DND-41 (cell line): ENCODE results near the gene FAM193B.

Source experiments
- ATAC-seq: fragments of 200-7000 bp; cut with Tn5 transposase; 3 replicates; pipeline ENCODE4 v1.9.1; 2021; ENCODE audit warnings: low read depth; ENCODE audit not compliant: insufficient read depth
- DNase-seq: peaks from one replicate; pipeline ENCODE4 v3.0.0-alpha.2; 2020
- H2AFZ ChIP-seq: 2 replicates; pipeline ENCODE4 v1.6.0; 2012; ENCODE audit warnings: low read depth, low read length
- H3K27ac ChIP-seq: 2 replicates; pipeline ENCODE4 v1.5.1; 2012; ENCODE audit warnings: low read length, inconsistent platforms
- H3K27me3 ChIP-seq: fragments of 200-600 bp; sonication (generic); 2 replicates; pipeline ENCODE4 v1.6.0; 2012; ENCODE audit warnings: low read length, mild to moderate bottlenecking, inconsistent platforms; ENCODE audit not compliant: insufficient read depth, poor library complexity
- H3K36me3 ChIP-seq: 2 replicates; pipeline ENCODE4 v1.5.1; 2012; ENCODE audit warnings: low read length, inconsistent platforms; ENCODE audit not compliant: insufficient read depth
- H3K4me1 ChIP-seq: 2 replicates; pipeline ENCODE4 v1.5.1; 2012; ENCODE audit warnings: mild to moderate bottlenecking, low read length; ENCODE audit not compliant: insufficient read depth
- H3K4me2 ChIP-seq: 2 replicates; pipeline ENCODE4 v1.6.0; 2012; ENCODE audit warnings: mild to moderate bottlenecking, moderate library complexity, low read length, inconsistent platforms; ENCODE audit not compliant: insufficient read depth
- H3K4me3 ChIP-seq, 2 experiments: fragments of 200-600 bp in 1 of 2; shearing (Covaris generic) in 1 of 2; 2 replicates each; pipeline ENCODE4 v1.5.1; 2012 to 2016; ENCODE audit warnings: inconsistent platforms in 2 of 2, low read length in 2 of 2, mild to moderate bottlenecking in 2 of 2, low read depth in 1 of 2, moderate library complexity in 1 of 2
- H3K79me2 ChIP-seq: 2 replicates; pipeline ENCODE4 v1.6.0; 2012; ENCODE audit warnings: low read length, inconsistent platforms; ENCODE audit not compliant: insufficient read depth
- H3K9ac ChIP-seq: 2 replicates; pipeline ENCODE4 v1.6.0; 2012; ENCODE audit warnings: low read depth, mild to moderate bottlenecking, inconsistent platforms, low read length, moderate library complexity
- H3K9me3 ChIP-seq: 2 replicates; pipeline ENCODE4 v1.5.1; 2012; ENCODE audit warnings: low read length, moderate library complexity, mild to moderate bottlenecking, inconsistent platforms; ENCODE audit not compliant: insufficient read depth, severe bottlenecking
- H4K20me1 ChIP-seq: 2 replicates; pipeline ENCODE4 v1.6.0; 2012; ENCODE audit warnings: low read length; ENCODE audit not compliant: insufficient read depth
- EZH2 ChIP-seq: IDR thresholded peaks from 3 replicates; pipeline ENCODE4 v1.6.1; 2012; ENCODE audit warnings: borderline replicate concordance, low read depth, mild to moderate bottlenecking, moderate library complexity, low read length, inconsistent platforms; ENCODE audit not compliant: severe bottlenecking
- TF ChIP-seq, protein P1 (sequence below): IDR thresholded peaks from 2 replicates; pipeline ENCODE4 v1.5.1; 2012; ENCODE audit warnings: borderline replicate concordance, low read length, moderate library complexity, mild to moderate bottlenecking; ENCODE audit not compliant: poor library complexity, severe bottlenecking; ENCODE audit errors: extremely low read depth

FAM193B gene

DNA sequence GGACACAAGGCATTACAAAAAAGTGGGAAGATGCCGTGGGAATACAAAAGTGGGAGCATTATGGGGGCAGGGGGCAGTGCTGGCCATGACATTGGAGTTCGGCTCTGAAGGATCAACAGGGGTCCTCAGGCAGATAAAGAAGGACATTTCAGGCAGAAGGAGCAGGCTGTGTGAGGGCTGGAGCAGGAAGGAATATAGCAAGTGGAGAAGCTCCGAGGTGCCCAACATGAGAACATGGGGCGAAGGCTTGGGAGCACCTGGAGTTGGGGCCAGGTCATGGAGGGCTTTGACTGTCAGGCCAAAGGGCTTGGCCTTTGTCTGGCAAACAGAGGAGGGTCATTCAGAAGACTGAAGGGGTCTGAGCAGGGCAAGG lies 48.1 kb upstream of the FAM193B start:
- no peaks in the 10 kb centered on the region for H3K27me3 ChIP-seq
- peaks cover 29% of the 10 kb centered on the region for H3K4me1 ChIP-seq
- H3K9ac ChIP-seq = no peak overlapping the region
- ATAC-seq (no peak), DNase-seq (no peak)
- H3K27ac ChIP-seq = no peak overlapping the region
- TF ChIP-seq, protein P1, sequence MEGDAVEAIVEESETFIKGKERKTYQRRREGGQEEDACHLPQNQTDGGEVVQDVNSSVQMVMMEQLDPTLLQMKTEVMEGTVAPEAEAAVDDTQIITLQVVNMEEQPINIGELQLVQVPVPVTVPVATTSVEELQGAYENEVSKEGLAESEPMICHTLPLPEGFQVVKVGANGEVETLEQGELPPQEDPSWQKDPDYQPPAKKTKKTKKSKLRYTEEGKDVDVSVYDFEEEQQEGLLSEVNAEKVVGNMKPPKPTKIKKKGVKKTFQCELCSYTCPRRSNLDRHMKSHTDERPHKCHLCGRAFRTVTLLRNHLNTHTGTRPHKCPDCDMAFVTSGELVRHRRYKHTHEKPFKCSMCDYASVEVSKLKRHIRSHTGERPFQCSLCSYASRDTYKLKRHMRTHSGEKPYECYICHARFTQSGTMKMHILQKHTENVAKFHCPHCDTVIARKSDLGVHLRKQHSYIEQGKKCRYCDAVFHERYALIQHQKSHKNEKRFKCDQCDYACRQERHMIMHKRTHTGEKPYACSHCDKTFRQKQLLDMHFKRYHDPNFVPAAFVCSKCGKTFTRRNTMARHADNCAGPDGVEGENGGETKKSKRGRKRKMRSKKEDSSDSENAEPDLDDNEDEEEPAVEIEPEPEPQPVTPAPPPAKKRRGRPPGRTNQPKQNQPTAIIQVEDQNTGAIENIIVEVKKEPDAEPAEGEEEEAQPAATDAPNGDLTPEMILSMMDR = no peak
- no peak for TF ChIP-seq EZH2
- no peak overlapping the region for H3K4me2 ChIP-seq
- H4K20me1 ChIP-seq = peaks cover 15% of the 10 kb centered on the region; the same call in 1 of the 2 replicates
- H3K36me3 ChIP-seq = peaks cover 3% of the 10 kb centered on the region
- H3K79me2 ChIP-seq = peaks cover 13% of the 10 kb centered on the region
- H3K9me3 ChIP-seq = no peaks in the 10 kb centered on the region
- no peak overlapping the region for H2AFZ ChIP-seq
- no peak overlapping the region for H3K4me3 ChIP-seq

DNA sequence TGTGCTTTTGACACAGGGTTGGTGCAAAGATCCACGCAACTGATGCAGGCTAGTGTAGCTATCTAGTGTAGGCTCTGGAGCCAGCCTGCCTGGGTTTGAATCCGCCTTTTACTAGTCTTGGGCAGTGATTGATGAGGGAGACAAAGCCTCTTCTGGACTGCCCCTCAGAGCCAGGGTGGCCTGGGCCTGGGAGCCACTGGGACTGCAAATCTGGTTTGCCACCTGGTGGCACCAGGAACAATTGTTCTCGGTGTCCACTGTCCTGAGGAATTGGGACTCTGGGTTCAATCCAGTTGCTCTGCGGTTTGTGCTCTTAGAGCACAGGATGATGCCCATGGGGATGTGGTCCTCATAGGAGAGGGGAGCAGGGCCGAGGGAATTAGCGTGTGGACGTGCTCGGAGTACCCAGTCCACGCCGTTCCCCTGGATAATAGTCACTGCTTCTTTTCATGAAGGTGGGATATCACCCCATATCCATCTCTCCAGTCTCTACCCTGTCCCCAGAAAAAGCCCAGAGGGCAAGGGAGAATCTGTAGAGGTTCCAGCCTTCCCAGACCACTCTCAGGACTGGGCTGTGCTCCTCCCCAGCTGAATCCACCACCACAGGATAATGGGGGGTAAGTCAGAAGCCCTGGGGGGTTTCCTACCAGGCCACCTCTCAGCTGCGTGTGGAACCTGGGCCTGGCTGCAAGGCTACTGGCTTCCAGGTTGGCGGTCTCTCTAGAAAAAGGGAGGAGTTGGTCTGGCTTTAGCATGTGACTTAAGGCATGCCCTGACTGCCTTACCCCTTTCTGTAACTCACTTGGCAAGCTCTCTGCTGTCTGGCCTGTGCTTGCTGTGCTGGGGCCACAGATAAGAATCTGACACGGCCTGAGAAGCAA lies 47.5 kb upstream of the FAM193B start:
- Histone ChIP-seq H4K20me1 (peaks cover 12% of the 10 kb centered on the region; the same call in 1 of the 2 replicates), H2AFZ (no peak overlapping the region), H3K36me3 (peaks cover 2% of the 10 kb centered on the region; the same call in 1 of the 2 replicates), H3K9ac (peak overlapping the region; percentile 91), H3K4me2 (peak overlapping the region; percentile 96), H3K9me3 (no peaks in the 10 kb centered on the region), H3K4me1 (peaks cover 29% of the 10 kb centered on the region), H3K4me3 (peak overlapping the region in 1 of 2 experiments; percentile 83; a peak in 1 of 4 replicates), H3K79me2 (peaks cover 13% of the 10 kb centered on the region), H3K27ac (no peak overlapping the region), H3K27me3 (no peaks in the 10 kb centered on the region)
- no peak for DNase-seq
- no peak for ATAC-seq
- TF ChIP-seq, protein P1 = peak; percentile 24
- TF ChIP-seq EZH2 = no peak

DNA sequence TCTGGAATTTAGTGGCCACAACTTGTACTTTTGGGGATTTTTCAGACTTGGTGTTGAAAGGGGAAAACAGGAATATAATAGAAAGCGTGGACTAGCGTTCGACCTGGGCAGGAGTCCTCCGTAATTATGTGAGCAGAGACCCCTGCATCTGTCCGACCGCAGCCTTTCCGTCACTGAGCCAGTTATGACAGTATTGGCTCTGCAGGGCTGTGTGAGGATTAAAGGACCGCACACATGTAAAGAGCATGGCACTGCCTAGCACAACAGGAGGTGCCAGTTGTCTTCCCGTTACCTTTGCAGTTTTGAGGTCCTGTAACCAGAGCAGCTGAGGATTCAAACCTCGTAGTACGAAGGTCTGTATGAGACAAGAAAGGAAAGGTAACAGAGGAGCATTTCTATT lies 46.8 kb upstream of the FAM193B start:
- DNase-seq = no peak
- H3K4me3 ChIP-seq = peak overlapping the region; percentile 52 to 83; a peak in 3 of 4 replicates
- H2AFZ ChIP-seq = no peak overlapping the region
- H3K9ac ChIP-seq = peak overlapping the region; percentile 91
- no peaks in the 10 kb centered on the region for H3K27me3 ChIP-seq
- H3K27ac ChIP-seq = peak overlapping the region; percentile 75
- H3K4me2 ChIP-seq = peak overlapping the region; percentile 96
- no peak for ATAC-seq
- peaks cover 7% of the 10 kb centered on the region for H3K36me3 ChIP-seq
- peaks cover 13% of the 10 kb centered on the region for H3K79me2 ChIP-seq
- H3K4me1 ChIP-seq = peaks cover 29% of the 10 kb centered on the region
- TF ChIP-seq, protein P1 = no peak
- TF ChIP-seq EZH2 = no peak
- no peaks in the 10 kb centered on the region for H3K9me3 ChIP-seq
- H4K20me1 ChIP-seq = peaks cover 8% of the 10 kb centered on the region; the same call in 1 of the 2 replicates
